ENCODE results near the gene NOS1AP. TPM values are rescaled to one million over a fixed set of nuclear protein-coding genes. Genes with fewer than 3 reads are reported as not detected.

Gene NOS1AP
- total RNA-seq, 4 donors from 2014 or later, result 0.99 to 9.0 (median 4.0) TPM

DNA sequence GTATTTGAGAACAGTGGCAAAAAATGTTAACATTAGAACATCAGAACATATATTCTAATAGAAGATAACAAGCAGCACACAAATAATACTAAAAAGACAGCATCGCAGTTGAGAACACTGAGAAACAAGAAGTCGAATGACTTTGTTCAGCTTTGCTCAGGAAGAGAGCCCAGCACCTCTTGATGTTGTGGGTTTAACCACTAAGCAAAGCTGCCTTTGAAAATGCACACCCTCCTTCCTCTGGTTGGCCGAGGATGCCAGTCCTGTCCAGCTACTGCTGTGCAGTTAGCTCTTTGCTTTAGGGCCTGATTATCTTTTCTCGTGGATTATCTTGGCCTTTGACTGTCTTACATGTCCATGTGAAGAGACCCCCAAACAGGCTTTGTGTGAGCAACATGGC is 246.7 kb downstream of the NOS1AP start:
- Histone ChIP-seq H3K36me3 (no peaks in the 10 kb centered on the region), H3K4me1 (no peaks in the 10 kb centered on the region), H3K4me3 (no peak overlapping the region), H3K27me3 (no peaks in the 10 kb centered on the region), H3K27ac (replicated peaks in 1 of 4) (no peak overlapping the region), H3K9me3 (no peaks in the 10 kb centered on the region)
- no peak for DNase-seq (ENCODE audit: extremely low spot score)
- TF ChIP-seq POLR2A (IDR thresholded peaks at IDR 0.05; ENCODE audit: low read depth) (no peak), POLR2AphosphoS5 (IDR thresholded peaks at IDR 0.05) (no peak), EP300 (IDR thresholded peaks at IDR 0.05) (no peak)
- TF ChIP-seq, protein P1, sequence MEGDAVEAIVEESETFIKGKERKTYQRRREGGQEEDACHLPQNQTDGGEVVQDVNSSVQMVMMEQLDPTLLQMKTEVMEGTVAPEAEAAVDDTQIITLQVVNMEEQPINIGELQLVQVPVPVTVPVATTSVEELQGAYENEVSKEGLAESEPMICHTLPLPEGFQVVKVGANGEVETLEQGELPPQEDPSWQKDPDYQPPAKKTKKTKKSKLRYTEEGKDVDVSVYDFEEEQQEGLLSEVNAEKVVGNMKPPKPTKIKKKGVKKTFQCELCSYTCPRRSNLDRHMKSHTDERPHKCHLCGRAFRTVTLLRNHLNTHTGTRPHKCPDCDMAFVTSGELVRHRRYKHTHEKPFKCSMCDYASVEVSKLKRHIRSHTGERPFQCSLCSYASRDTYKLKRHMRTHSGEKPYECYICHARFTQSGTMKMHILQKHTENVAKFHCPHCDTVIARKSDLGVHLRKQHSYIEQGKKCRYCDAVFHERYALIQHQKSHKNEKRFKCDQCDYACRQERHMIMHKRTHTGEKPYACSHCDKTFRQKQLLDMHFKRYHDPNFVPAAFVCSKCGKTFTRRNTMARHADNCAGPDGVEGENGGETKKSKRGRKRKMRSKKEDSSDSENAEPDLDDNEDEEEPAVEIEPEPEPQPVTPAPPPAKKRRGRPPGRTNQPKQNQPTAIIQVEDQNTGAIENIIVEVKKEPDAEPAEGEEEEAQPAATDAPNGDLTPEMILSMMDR (IDR thresholded peaks at IDR 0.05), result no peak
- intact Hi-C loops (cut with DNase I), result no loop called here
- 91% methylated on average over 4 of the region's 4 CpGs for WGBS

DNA sequence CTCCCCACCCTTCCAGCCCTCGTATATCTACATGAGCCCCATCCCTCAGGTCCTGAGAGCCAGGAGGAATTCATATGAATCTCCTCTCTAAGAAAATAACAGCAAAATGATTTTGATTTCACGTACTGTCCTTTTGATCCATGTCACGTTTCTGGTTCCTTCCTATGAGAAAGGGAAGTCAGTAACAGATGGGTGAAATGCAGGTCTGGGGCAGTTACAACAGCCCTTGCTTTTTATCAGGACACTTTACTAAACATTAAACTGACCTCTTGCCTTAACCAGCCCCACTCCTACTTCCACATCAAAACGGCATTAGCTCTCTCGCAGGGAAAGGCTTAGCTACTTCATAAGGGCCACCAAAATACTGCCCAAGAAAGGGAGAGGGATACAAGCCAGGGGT is 248.1 kb downstream of the NOS1AP start:
- Histone ChIP-seq H3K4me3 (no peak overlapping the region), H3K27ac (replicated peaks in 1 of 4) (no peak overlapping the region), H3K36me3 (no peaks in the 10 kb centered on the region), H3K4me1 (no peaks in the 10 kb centered on the region), H3K27me3 (no peaks in the 10 kb centered on the region), H3K9me3 (no peaks in the 10 kb centered on the region)
- no peak for DNase-seq (ENCODE audit: extremely low spot score)
- TF ChIP-seq, protein P1 (IDR thresholded peaks at IDR 0.05), result no peak
- no peak for TF ChIP-seq POLR2AphosphoS5 (IDR thresholded peaks at IDR 0.05)
- no peak for TF ChIP-seq POLR2A (IDR thresholded peaks at IDR 0.05; ENCODE audit: low read depth)
- no peak for TF ChIP-seq EP300 (IDR thresholded peaks at IDR 0.05)
- intact Hi-C loops (cut with DNase I), result no loop called here
- WGBS, result 68% methylated on average over 5 of the region's 5 CpGs

DNA sequence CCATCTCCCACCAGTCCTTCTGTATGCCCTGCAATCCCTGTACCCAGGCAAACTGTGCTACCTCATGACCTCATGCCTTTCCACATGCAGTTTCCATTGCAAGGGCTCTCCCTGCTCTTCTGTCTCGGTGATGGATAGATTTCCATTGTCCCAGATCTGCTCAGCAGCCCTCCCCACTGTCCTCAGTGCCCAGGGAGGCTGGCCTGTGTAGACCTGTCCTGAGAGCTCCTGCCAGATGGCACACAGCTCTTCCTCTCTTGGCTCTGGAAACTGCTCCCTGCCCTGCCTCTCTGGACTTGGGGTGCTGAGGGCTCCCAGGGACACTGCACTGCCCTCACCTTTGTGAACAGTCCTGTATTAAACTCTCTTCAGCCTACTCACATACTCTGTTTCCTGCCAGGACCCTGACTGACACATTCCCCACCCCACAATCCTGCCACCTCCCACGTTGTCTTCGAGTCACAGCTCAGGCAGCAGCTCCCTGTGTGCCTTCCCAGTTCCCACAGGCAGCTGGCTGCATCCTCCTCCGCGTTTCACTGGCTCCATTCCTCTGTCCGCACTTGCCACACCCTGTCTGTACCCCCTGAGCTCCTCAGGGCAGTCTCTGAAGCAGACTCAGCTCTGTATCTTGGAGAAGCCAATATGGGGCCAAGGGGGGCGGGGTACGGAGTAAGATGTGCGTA is 250.1 kb downstream of the NOS1AP start:
- H3K4me1 ChIP-seq, result no peaks in the 10 kb centered on the region
- no peak overlapping the region for H3K27ac ChIP-seq (replicated peaks in 1 of 4)
- no peak overlapping the region for H3K4me3 ChIP-seq
- no peaks in the 10 kb centered on the region for H3K36me3 ChIP-seq
- WGBS, result 72% methylated on average over 9 of the region's 9 CpGs
- no peaks in the 10 kb centered on the region for H3K9me3 ChIP-seq
- no peak for DNase-seq (ENCODE audit: extremely low spot score)
- H3K27me3 ChIP-seq, result no peaks in the 10 kb centered on the region
- intact Hi-C loops (cut with DNase I), result no loop called here
- TF ChIP-seq POLR2A (IDR thresholded peaks at IDR 0.05; ENCODE audit: low read depth) (no peak), EP300 (IDR thresholded peaks at IDR 0.05) (no peak), POLR2AphosphoS5 (IDR thresholded peaks at IDR 0.05) (no peak)
- TF ChIP-seq, protein P1 (IDR thresholded peaks at IDR 0.05), result no peak

DNA sequence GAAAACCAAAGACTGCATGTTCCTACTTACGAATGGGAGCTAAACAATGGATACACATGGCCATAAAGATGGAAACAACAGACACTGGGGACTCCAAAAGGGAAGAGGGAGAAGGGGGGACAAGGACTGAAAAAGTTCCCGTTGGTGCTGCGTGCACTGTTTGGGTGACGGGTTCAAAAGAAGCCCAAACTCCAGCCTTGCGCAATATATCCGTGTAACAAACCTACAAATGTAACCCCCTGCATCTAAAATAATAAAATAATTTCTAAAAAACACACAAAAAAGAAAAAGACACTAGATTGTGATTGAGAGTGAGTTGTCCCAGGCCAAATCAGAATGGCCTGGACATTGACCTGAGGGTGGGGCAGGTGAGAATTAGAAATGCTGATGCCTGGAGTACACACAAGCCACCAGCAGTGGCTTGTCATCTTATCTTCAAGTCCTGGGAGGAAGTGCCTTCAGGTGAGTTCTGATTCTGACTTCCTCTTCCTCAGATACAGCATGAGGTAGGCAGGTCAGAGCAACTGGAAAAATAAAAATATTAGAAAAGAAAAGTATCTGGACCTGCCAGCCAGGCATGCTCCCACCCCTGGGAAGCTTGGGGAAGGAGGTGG is 252.4 kb downstream of the NOS1AP start:
- no peaks in the 10 kb centered on the region for H3K4me1 ChIP-seq
- H3K36me3 ChIP-seq, result no peaks in the 10 kb centered on the region
- no peaks in the 10 kb centered on the region for H3K9me3 ChIP-seq
- no peaks in the 10 kb centered on the region for H3K27me3 ChIP-seq
- intact Hi-C loops (cut with DNase I), result no loop called here
- TF ChIP-seq POLR2AphosphoS5 (IDR thresholded peaks at IDR 0.05) (no peak), POLR2A (IDR thresholded peaks at IDR 0.05; ENCODE audit: low read depth) (no peak), EP300 (IDR thresholded peaks at IDR 0.05) (no peak)
- TF ChIP-seq, protein P1 (IDR thresholded peaks at IDR 0.05), result no peak
- H3K27ac ChIP-seq (replicated peaks in 1 of 4), result no peak overlapping the region
- 96% methylated on average over 6 of the region's 6 CpGs for WGBS
- no peak for DNase-seq (ENCODE audit: extremely low spot score)
- no peak overlapping the region for H3K4me3 ChIP-seq

All from esophagus muscularis mucosa (tissue), 4 donors.